HG03060 (cell line): ENCODE results near the gene ZNF428.
"Not testable (repeated sequence)": the region's sequence is repeated elsewhere in the genome, so short reads cannot be mapped to it uniquely, and the experiment has no call there.

ENCODE experiments used
- ATAC-seq: cut with Tn5 transposase; IDR thresholded peaks from one replicate; pipeline ENCODE4 v1.9.1; 2021; ENCODE audit warnings: low read depth, moderate number of reproducible peaks; ENCODE audit not compliant: unreplicated experiment

The ZNF428 gene, protein sequence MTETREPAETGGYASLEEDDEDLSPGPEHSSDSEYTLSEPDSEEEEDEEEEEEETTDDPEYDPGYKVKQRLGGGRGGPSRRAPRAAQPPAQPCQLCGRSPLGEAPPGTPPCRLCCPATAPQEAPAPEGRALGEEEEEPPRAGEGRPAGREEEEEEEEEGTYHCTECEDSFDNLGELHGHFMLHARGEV

DNA sequence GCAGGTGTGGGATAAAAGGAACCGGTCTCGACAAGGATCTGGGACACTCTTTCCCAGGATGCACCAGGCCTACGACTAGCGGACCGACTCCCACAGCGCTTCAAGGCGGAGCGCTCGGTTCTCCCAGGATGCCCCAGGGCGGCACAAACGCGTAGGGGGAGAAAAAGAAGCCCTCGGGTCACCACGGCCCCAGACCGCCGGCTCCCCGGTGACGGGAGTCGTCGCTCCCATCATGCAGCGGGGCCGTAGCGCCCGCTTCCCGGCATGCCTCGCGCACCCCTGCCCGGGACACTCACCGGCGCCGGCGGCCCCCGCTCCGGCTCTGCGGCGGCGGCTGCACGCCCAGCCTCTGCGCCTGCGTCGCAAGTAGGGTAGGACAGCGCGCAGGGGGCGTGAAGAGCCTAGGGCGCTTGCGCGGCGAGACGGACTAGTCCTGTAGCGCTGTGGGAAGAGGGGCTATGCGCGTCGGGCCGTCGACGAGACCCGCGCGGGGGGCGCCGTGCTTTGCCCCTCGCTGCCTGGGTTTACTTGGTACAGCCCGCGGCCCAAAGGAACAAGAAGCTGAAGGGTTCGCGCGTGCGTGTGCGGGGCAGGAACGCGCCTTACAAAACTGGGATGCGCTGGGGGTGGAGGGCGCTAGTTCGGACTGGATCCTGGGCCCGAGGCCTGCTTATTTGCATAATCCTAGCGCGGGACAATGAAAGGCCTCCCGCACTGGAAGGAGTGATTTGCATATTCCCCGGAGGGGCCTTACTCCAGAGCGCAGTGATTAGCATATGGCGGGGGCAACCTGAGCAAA lies at the start of gene ZNF428:
Gene ZNF428 (minus strand): TSS at position 368 of the 799 bp plus-strand sequence. CDS start 5,325 bp downstream, outside the sequence.
- ATAC-seq = peak; percentile 40

DNA sequence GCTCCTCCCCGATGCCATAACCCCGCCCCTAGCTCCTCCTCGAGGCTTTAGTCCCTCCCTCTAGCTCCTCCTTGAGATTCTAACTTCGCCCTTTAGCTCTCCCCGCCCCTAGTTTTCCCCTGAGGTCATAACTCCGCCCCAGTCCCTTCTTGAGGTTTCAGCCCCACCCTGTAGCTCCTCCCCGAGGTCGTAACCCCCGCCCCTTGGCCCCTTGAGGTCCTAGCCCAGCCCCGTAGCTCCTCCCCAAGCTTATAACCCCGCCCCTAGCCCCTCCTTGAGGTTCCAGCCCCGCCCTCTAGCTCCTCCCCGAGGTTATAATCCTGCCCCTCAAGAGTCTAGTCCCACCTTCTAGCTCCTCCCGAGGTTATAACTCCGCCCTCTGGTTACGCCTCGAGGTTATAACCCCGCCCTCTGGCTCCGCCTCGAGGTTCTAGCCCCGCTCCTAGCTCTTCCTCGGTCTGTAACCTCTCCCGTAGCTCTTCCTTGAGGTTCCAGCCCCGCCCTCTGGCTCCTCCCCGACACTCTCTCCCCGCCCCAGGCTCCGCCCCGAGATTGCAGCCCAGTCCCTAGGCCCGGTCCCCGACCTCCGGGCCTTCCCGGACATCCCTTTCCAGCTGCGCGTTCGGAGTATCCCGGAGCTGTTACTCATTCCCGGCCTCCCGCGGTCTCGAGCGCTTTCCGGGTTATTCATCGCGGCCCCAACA lies 49.1 kb upstream of the ZNF428 start:
- ATAC-seq = peak; percentile 81

DNA sequence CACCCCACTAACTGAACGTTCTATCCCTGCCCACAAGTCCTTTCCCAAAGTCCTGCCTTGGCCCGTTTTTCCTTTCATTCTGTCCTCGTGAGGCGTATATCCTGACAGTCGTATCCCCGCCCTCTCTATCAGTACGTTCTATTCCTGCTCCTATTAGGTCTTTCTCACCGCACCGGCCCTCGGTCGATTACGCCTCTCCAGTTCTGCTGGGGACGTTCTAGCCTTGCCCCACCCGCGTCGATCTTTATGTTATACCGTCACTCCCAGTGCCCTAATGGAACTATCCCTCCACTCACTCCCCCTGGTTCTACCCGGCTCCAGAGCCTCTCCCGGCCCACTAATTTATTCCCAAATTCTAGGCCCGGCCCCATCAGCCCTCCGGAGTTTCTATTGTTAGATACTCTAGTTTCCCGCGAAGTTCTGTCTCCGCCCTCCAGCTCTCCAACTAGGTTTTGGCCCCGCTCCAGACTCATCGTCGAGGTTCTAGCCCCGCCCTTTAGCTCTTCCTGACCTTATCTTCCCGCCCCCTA lies 48.5 kb upstream of the ZNF428 start:
- no peak for ATAC-seq

DNA sequence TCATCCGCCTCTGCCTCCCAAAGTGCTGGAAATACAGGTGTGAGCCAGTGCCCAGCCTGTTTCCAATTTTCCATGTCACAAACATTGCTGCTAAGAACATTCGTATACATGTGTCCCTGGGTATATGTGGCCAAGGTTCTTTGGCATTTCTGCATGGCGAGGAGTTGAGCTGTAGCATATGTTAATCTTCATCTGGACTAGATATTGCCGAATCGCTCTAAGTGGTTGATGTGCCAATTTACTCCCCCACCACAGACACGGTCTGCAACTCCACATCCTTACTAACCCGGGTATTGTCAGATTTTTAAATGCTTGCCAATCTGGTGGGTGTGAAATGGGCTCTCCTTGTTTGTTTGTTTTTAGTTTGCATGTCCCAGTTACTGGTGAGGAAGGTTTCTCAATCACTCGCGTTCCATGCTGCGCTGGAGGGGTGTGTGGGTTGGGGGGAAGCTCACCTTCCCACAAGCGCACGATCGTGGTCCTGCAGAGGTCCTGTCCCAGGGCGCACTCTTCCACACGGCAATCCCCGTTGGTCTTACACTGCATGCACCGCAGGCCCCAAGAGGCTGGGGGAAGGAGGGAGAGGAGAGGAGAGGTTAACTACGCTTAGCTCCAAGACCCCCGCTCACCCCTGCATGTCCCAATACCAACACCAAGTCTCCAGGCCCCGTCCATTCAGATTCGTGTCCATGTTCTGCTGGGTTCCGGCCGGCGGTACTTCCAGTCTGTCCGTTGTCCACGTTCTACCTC lies 47.9 kb upstream of the ZNF428 start:
- no peak for ATAC-seq

DNA sequence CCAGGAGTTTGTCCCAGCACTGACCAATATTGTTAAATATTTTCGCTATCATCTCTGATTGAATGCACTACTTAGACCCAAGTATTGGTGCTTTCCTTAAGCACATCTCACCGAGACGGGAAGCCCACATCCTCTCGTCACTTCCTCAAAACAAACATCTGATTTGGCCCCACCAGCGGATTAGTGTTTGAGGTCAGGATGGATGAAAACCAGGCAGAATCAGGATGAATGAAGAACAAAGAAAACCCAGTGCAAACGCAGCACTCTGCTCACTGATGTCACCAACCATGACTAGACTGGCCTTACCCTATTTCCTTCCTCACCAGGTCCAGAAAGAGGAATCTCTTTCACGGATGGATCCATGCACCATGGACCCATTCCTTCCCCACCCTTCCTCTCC lies 44.6 kb upstream of the ZNF428 start:
- no peak for ATAC-seq

DNA sequence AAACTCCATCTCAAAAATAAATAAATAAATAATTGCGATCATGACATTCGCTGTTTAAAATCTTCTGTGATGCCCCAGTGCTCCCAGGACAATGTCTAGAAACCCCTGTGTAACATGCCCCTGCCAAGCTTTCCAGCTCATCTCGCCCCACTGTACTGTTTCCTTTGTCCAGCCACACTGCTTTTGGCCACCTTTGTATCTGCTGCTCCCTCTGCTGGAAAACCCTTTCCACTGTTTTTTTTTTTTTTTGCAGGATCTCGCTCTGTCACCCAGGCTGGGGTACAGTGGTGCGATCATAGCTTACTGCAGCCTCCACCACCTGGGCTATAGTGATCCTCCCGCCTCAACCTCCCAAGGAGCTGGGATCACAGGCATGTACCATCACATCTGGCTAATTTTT lies 43.1 kb upstream of the ZNF428 start:
- no peak for ATAC-seq

DNA sequence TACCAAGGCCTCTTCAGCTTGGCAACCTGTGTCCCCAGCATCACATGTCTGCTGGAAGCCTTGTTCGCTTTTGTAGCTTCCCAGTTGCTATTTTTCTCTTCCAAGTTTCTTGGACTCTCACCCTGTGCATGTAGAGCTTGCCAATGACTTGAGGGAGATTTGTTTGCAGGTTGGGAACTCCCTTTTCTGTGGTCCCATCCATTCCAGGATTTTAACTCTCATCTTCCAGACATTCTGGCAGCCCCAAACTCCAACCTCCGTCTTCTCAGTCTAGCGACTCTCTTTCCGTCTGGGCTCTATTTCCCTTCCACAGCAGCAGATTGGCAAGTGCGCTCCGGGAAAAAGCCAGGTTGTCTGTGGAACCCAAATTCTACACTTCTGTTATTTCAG lies 41.5 kb upstream of the ZNF428 start:
- no peak for ATAC-seq

DNA sequence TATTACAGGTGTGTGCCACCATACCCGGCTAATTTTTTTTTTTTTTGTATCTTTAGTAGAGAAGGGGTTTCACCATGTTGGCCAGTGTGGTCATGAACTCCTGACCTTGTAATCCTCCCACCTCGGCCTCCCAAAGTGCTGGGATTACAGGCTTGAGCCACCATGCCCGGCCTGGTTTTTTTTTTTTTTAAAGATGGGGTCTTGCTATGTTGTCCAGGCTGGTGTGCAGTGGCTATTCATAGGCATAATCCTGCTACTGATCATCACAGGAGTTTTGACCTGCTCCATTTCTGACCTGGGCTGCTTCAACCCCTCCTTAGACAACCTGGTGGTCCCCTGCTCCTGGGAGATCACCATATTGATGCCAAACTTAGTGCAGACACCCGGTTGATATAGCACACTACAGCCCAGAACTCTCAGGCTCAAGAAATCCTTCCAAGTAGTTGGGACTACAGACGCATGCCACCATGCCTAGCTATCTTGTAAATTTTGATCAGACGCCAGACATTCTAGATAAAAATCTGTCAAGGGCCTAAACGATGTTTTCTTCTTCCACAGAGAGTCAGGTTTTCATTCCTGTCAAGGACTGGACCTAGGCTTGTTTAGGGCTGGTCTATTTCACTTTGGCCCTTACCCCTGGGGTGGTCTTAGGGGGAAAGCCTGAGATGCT lies 41.0 kb upstream of the ZNF428 start:
- no peak for ATAC-seq

DNA sequence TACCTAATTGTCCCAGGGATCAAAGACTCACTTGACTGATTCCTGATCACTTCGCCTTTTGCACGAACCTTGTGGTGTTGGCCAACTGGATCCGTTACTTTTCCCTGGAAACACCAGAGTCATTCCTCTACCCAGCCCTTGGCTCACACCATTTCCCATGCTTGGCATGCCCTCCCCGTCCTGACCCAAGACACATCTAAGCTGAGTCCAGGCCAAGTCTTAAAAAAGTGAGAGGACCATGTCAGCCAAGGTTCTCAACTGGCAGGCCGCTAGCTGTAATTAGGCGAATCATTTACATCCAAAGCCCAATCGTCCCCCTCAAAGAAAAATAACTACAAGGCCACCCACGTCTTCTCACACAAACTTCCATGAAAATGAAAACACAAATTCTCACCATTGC lies 39.1 kb upstream of the ZNF428 start:
- ATAC-seq = no peak

DNA sequence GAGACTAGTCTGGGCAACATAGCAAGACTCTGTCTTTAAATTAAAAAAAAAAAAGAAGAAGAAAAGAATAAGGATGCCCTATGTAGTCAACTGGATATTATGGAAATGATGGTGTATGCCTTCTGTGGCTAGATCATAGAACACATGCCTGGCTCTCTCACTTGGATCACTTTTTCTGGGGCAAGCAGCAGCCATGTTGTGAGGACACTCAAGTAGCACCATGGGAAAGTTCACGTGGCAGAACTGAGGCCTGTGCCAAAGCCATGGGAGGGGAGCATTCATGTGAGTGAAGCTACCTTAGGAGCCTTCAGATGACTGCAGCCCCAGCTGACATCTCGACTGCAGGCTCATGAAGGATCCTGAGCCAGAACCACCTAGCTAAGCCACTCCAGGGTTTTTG lies 38.6 kb upstream of the ZNF428 start:
- ATAC-seq = no peak

DNA sequence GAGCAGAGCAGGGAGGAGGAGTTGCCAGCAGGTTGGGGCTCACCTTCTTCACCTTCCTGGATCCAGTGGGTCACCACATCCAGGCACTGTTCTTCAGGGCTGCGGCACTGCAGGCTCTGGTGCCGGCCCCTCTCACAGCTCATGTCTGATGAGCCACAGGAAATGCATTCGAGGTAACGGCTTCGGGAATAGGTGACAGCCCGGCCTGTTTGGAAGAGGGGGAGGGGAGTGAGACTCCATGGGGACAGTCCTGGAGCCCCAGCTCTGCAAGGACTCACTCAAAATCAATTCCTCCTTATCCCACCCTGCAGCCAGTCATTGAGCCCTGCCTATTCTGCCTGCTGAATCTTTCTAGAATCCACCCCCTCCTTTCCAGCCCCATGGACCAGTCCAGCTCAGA lies 37.0 kb upstream of the ZNF428 start:
- ATAC-seq = no peak

DNA sequence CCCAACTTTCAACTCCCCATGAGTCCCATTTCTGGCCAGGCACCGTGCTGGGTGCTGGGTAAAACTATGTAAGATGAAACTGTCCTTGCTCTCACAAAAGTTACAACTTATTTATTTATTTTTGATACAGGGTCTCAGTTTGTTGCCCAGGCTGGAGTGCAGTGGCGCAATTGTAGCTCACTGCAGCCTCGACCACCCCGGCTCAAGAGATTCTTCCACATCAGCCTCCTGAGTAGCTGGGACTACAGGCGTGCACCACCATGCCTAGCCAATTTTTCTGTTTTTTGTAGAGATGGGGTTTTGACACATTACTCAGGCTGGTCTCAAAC lies 33.1 kb upstream of the ZNF428 start:
- no peak for ATAC-seq

DNA sequence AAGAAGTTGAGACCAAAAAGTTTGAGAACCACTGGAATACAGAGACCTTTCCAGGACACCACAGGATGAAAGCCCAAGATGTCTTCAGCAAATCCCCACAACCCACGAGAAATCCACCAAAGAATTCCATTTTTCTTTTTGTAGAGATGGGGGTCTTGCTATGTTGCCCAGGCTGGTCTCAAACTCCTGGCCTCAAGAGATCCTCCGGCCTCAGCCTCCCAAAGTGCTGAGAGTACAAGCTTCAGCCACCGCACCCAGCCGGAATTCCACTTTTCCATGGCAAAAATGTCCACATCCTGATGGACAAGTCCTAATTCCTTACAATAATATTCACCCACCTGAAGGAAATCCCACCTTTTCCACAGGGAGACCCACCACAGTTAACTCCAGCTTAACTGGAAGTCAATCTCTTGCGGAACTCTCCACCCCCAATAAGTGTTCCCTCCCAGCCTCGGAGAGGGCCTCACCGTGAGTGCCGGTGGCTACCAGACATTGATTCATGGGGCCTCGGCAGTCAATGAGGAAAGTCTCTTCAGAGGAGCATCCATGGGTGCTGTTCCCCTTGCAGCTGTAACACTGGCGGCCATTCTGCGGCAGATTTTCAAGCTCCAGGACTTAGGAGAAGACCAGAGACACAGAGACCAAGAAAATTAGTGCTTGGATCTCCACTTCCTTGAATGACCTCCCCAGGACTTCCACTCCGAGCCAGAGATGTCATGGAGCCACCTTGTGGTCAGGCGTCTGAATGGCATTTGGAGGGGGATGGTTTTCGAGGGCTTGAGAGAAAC lies 32.5 kb upstream of the ZNF428 start:
- ATAC-seq = no peak

DNA sequence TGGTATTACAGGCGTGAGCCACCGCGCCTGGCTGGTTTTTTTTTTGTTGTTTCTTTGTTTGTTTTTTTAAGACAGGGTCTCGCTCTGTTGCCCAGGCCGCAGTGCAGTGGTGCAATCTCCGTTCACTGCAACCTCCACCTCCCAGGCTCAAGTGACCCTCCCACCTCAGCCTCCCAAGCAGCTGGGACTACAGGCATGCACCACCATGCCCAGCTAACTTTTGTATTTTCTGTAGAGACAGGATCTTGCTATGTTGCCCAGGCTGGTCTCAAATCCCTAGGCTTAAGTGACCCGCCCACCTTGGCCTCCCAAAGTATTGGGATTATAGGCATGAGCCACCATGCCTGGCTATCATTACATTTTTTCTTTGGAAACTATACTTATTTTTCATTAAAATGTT lies 30.8 kb upstream of the ZNF428 start:
- ATAC-seq = not testable (repeated sequence)

DNA sequence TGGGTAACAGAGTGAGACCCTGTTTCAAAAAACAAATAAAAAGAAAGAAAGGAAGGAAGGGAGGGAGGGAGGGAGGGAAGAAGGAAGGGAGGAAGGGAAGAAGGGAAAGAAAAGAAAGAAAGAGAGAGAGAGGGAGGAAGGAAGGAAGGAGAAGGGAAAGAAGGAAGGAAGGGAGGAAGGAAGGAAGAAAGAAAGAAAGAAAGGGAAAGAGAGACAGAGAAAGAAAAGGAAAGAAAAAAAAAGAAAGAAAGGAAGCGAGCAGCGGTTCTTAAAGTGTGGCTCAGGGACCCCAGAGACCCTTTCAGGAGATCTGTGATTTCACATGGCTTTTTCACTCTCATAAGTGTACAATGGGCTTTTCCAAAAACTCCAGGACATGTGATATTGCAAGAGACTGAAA lies 30.1 kb upstream of the ZNF428 start:
- ATAC-seq = no peak

DNA sequence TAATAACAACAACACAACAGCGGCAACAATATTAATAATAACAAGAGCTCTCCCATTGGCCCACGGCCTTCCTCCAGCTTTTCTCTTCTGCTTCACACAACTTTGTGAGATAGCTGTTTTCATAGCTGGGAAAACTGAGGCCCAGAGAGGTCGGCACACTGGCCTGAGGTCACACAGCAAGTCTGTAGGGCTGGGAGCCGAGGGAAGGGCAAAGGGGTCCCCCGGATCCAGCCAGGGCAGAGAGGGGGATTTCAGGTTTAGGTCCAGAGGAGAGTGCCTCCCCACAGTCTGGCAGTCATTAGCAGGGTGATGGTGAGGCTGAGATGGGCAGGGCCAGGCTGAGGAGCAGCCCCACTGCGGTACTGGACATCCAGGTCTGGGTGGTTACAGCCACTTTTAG lies 29.2 kb upstream of the ZNF428 start:
- ATAC-seq = no peak

DNA sequence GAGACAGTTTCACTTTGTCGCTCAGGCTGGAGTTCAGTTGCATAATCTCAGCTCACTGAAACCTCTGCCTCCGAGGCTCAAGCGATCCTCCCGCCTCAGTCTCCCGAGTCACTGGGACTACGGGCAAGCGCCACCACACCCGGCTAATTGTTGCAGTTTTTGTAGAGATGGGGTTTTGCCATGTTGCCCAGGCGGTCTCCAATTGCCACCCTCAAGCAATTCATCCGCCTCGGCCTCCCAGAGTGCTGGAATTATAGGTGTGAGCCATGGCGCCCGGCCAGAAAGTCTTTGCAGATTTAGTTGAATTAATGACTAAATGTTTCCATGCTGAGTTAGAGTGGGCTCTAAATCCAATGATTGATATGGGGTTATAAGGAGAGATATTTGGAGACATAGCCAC lies 24.8 kb upstream of the ZNF428 start:
- ATAC-seq = no peak

DNA sequence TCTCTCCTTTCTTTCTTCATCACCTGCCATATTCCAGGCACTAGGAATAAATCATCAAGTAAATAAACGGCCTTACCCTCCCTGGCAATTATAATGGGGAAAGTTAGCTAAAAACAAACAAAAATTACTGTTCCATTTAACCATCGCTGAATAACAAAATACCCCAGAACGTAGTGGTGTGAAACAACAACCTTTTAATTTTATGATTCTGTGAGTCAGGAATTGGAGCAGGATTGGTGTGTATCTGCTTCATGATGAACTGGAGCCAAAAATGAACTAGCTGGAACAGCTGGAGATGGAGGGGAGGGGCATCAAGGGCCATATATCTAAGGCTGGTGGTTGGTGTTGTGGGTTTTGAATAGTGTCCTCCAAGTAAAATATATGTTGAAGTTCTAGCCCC lies 23.9 kb upstream of the ZNF428 start:
- ATAC-seq = no peak

DNA sequence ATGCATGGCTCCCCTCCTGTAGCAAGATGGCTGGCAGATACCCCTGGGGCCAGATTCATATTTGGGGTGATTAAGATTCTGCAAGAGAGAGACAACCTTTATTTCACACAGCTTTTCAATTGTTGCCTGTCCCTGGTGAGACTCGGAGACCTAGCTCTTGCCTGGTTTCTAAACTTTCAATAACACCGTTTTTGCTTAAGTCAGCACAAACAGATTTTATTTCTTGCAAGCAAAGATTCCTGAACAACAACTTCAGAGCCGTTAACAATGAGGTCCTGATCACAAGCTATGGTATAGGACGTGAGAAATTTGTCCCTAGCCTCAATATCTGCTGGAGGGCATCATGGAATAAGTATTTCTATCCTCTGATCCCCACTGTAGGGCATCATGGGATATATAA lies 23.1 kb upstream of the ZNF428 start:
- ATAC-seq = no peak

DNA sequence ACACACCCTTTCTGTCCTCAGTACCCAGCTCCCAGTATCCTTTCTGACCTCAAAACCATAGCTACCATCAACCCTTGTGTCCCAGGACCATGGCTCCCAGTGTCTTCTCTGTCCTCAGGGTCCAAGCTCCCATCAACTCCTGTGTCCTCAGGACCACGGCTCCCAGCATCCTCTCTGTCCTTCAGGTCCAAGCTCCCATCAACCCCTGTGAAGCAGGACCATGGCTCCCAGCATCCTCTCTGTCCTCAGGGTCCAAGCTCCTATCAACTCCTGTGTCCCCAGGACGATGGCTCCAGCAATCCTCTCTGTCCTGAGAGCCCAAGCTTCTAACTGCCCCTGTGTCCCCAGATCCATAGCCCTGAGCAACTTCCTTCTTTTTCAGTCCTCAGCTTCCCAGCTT lies 21.9 kb upstream of the ZNF428 start:
- no peak for ATAC-seq
